Loucy (cell line): Measurements from ENCODE around the gene RGS3.

ENCODE experiments used
- EZH2phosphoT487 ChIP-seq: fragments of 200-600 bp; IDR thresholded peaks from 2 replicates; pipeline ENCODE4 v1.6.1; 2018; ENCODE audit warnings: antibody characterized with exemption, mild to moderate bottlenecking, moderate library complexity, borderline replicate concordance
- TF ChIP-seq, protein P1 (sequence below): fragments of 200-600 bp; sonication (generic); conservative IDR thresholded peaks from 2 replicates; pipeline ENCODE4 v1.5.1; 2014; ENCODE audit warnings: mild to moderate bottlenecking, antibody characterized with exemption, low read length

DNA sequence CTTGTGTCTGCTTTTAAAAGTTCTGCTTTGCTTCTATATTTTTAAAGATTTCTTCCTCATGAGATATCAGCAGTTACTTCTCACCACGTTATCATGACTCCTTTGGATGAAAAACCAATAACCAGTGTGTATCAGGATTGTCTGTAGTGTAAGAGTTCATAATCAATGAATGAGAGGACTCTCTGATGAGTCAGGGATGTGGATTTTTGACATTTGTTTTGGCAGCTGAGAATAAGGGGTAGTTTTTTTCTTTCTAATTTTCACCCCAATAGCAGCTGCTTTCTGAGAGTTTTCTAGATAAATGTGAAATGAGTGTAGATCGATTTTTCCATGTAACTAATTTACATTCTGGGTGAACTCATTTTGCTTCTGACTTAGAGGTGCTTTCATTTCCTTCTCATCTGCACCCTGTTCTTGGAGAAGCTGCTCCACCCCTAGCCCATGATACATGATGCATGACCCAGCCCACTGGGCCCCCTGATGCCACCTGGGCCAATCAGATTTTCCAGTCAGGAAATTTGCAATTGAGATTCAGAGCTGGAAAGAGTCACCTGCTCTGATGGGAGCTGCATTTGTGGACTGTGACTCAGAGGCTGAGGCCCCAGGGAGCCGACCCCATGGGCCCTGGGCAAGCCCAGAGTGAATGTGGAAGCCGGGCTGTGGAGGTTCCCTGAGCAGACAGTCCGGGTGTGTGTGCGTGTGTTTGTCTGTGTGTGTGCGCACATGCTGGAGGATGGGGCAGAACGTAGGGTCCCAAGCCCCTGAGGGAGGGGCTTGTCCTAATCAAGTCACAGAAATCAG is 159.3 kb downstream of the RGS3 start:
- TF ChIP-seq, protein P1, sequence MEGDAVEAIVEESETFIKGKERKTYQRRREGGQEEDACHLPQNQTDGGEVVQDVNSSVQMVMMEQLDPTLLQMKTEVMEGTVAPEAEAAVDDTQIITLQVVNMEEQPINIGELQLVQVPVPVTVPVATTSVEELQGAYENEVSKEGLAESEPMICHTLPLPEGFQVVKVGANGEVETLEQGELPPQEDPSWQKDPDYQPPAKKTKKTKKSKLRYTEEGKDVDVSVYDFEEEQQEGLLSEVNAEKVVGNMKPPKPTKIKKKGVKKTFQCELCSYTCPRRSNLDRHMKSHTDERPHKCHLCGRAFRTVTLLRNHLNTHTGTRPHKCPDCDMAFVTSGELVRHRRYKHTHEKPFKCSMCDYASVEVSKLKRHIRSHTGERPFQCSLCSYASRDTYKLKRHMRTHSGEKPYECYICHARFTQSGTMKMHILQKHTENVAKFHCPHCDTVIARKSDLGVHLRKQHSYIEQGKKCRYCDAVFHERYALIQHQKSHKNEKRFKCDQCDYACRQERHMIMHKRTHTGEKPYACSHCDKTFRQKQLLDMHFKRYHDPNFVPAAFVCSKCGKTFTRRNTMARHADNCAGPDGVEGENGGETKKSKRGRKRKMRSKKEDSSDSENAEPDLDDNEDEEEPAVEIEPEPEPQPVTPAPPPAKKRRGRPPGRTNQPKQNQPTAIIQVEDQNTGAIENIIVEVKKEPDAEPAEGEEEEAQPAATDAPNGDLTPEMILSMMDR, result no peak
- no peak for TF ChIP-seq EZH2phosphoT487
